GM12878 (cell line): ENCODE measurements around the gene TMC4. TPM values are rescaled to one million over a fixed set of nuclear protein-coding genes. Genes with fewer than 3 reads are reported as not detected.
A peak's percentile ranks its signal among the peaks of the same experiment; 100 is the strongest.

Experiments
- BHLHE40 ChIP-seq, 2 experiments: fragments of 450-650 bp in 1 of 2; IDR thresholded peaks; 2 replicates each; pipeline ENCODE4 v1.6.1; 2011 to 2017; ENCODE audit warnings: low read depth in 2 of 2, borderline replicate concordance in 1 of 2, improper control_type of control experiment in 1 of 2, low read length in 1 of 2, mild to moderate bottlenecking in 1 of 2
- CHD4 ChIP-seq: fragments of 200-600 bp; sonication (generic); IDR thresholded peaks from 2 replicates; pipeline ENCODE4 v1.6.1; 2016; ENCODE audit warnings: mild to moderate bottlenecking
- FOXM1 ChIP-seq: IDR thresholded peaks from 2 replicates; pipeline ENCODE4 v1.6.1; 2012; ENCODE audit warnings: low read depth, mild to moderate bottlenecking, inconsistent platforms, low read length, moderate library complexity
- GABPA ChIP-seq: IDR thresholded peaks from 2 replicates; pipeline ENCODE4 v1.6.1; 2014; ENCODE audit warnings: antibody characterized with exemption, low read depth, mild to moderate bottlenecking, inconsistent platforms
- HCFC1 ChIP-seq: fragments of 150-350 bp; IDR thresholded peaks from 2 replicates; pipeline ENCODE4 v1.6.1; 2014; ENCODE audit warnings: low read length
- IRF3 ChIP-seq: fragments of 450-650 bp; IDR thresholded peaks from 2 replicates; pipeline ENCODE4 v1.6.1; 2014; ENCODE audit warnings: mild to moderate bottlenecking
- KLF5 ChIP-seq: fragments of 450-650 bp; IDR thresholded peaks from 2 replicates; pipeline ENCODE4 v1.6.1; 2014; ENCODE audit warnings: mild to moderate bottlenecking; ENCODE audit not compliant: partially characterized antibody
- MAX ChIP-seq: IDR thresholded peaks from 2 replicates; pipeline ENCODE4 v1.6.1; 2012; ENCODE audit warnings: low read depth, low read length, improper control_type of control experiment
- MEF2A ChIP-seq: IDR thresholded peaks from 2 replicates; pipeline ENCODE4 v1.6.1; 2011; ENCODE audit warnings: low read depth, mild to moderate bottlenecking, low read length, moderate library complexity; ENCODE audit not compliant: insufficient read depth
- MXI1 ChIP-seq: fragments of 150-350 bp; IDR thresholded peaks from 2 replicates; pipeline ENCODE4 v1.6.1; 2011; ENCODE audit warnings: low read depth, mild to moderate bottlenecking, inconsistent platforms, low read length, improper control_type of control experiment
- NBN ChIP-seq: fragments of 450-650 bp; IDR thresholded peaks from 2 replicates; pipeline ENCODE4 v1.6.1; 2016
- NRF1 ChIP-seq: conservative IDR thresholded peaks from 2 replicates; pipeline ENCODE4 v1.6.1; 2011; ENCODE audit warnings: mild to moderate bottlenecking, low read depth, low read length, improper control_type of control experiment
- RCOR1 ChIP-seq: conservative IDR thresholded peaks from 2 replicates; pipeline ENCODE4 v1.6.1; 2012; ENCODE audit warnings: low read depth, low read length, improper control_type of control experiment
- SMAD1 ChIP-seq: fragments of 450-650 bp; IDR thresholded peaks from 2 replicates; pipeline ENCODE4 v1.6.1; 2018; ENCODE audit warnings: mild to moderate bottlenecking, low read depth; ENCODE audit not compliant: partially characterized antibody
- STAT1 ChIP-seq: fragments of 450-650 bp; conservative IDR thresholded peaks from 2 replicates; pipeline ENCODE4 v1.6.1; 2014; ENCODE audit warnings: antibody characterized with exemption, mild to moderate bottlenecking
- TBL1XR1 ChIP-seq: IDR thresholded peaks from 2 replicates; pipeline ENCODE4 v1.6.1; 2012; ENCODE audit warnings: low read depth, low read length, improper control_type of control experiment
- TCF12 ChIP-seq: IDR thresholded peaks from 2 replicates; pipeline ENCODE4 v1.6.1; 2011; ENCODE audit warnings: low read depth, mild to moderate bottlenecking, low read length
- TCF3 ChIP-seq: IDR thresholded peaks from 2 replicates; pipeline ENCODE4 v1.6.1; 2012; ENCODE audit warnings: low read depth, mild to moderate bottlenecking, low read length, borderline replicate concordance; ENCODE audit not compliant: insufficient read depth
- YBX1 ChIP-seq: fragments of 450-650 bp; IDR thresholded peaks from 2 replicates; pipeline ENCODE4 v1.6.1; 2016; ENCODE audit warnings: antibody characterized with exemption
- ZZZ3 ChIP-seq: IDR thresholded peaks from 2 replicates; pipeline ENCODE4 v1.6.1; 2011; ENCODE audit warnings: low read depth; ENCODE audit not compliant: control insufficient read depth, insufficient read length
- polyA plus RNA-seq, 11 experiments: library from polyadenylated mRNA; depleted of rRNA in 4 of 11; unstranded in 6 of 11; stranded (reverse) in 5 of 11; fragments of >200 nt; fragmentation: Nextera tagmentation in 4 of 11; fragmentation: Illumina TruSeq in 1 of 11; extraction: Ambion mirVana in 4 of 11; extraction: Trizol in 1 of 11; gene quantifications; 1 replicate in 1 of 11; 2 replicates in 10 of 11; pipeline versions ENCODE4 v1.2.1 to v1.2.3, GENCODE V29; 2011 to 2016; ENCODE audit warnings: inconsistent platforms in 2 of 11, missing spikeins in 2 of 11, low read depth in 1 of 11
- total RNA-seq, 4 experiments: library from RNA; depleted of rRNA in 3 of 4; stranded (reverse); fragments of >200 nt in 3 of 4; fragmentation: Illumina TruSeq in 1 of 4; extraction: Trizol in 1 of 4; gene quantifications; 2 replicates each; pipeline versions ENCODE4 v1.2.1 to v1.2.3, GENCODE V29; 2013 to 2021
- TF ChIP-seq, protein P1 (sequence below): IDR thresholded peaks from 2 replicates; pipeline ENCODE4 v1.6.1; 2011; ENCODE audit warnings: borderline replicate concordance, low read depth, mild to moderate bottlenecking, moderate library complexity, mixed read lengths, low read length; ENCODE audit not compliant: insufficient read depth; ENCODE audit errors: extremely low read length
- TF ChIP-seq, protein P2 (sequence below): IDR thresholded peaks from 2 replicates; pipeline ENCODE4 v1.6.1; 2012; ENCODE audit warnings: low read depth, low read length, improper control_type of control experiment
- TF ChIP-seq, protein P3 (sequence below): fragments of 450-650 bp; IDR thresholded peaks from 2 replicates; pipeline ENCODE4 v1.6.1; 2016; ENCODE audit warnings: mild to moderate bottlenecking, moderate library complexity, borderline replicate concordance

The TMC4 gene
- total and polyA plus RNA-seq, 10 of the 15 experiments (the other 5 are each of a cell fraction or from before 2014, with no cell fraction given) = 0.33 to 0.83 (median 0.74) TPM; not detected in 7

GRCh38 chr19:54136864-54137698 is 35.9 kb downstream of the TMC4 start (continued):
- no peak for TF ChIP-seq MAX
- no peak for TF ChIP-seq NBN
- TF ChIP-seq, protein P1, sequence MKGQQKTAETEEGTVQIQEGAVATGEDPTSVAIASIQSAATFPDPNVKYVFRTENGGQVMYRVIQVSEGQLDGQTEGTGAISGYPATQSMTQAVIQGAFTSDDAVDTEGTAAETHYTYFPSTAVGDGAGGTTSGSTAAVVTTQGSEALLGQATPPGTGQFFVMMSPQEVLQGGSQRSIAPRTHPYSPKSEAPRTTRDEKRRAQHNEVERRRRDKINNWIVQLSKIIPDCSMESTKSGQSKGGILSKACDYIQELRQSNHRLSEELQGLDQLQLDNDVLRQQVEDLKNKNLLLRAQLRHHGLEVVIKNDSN = no peak
- TF ChIP-seq, protein P2, sequence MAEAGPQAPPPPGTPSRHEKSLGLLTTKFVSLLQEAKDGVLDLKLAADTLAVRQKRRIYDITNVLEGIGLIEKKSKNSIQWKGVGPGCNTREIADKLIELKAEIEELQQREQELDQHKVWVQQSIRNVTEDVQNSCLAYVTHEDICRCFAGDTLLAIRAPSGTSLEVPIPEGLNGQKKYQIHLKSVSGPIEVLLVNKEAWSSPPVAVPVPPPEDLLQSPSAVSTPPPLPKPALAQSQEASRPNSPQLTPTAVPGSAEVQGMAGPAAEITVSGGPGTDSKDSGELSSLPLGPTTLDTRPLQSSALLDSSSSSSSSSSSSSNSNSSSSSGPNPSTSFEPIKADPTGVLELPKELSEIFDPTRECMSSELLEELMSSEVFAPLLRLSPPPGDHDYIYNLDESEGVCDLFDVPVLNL = peak; percentile 81
- TF ChIP-seq MXI1 = peak; percentile 26; the same call in 1 of the 2 replicates
- TF ChIP-seq SMAD1 = no peak
- no peak for TF ChIP-seq MEF2A
- TF ChIP-seq, protein P3, sequence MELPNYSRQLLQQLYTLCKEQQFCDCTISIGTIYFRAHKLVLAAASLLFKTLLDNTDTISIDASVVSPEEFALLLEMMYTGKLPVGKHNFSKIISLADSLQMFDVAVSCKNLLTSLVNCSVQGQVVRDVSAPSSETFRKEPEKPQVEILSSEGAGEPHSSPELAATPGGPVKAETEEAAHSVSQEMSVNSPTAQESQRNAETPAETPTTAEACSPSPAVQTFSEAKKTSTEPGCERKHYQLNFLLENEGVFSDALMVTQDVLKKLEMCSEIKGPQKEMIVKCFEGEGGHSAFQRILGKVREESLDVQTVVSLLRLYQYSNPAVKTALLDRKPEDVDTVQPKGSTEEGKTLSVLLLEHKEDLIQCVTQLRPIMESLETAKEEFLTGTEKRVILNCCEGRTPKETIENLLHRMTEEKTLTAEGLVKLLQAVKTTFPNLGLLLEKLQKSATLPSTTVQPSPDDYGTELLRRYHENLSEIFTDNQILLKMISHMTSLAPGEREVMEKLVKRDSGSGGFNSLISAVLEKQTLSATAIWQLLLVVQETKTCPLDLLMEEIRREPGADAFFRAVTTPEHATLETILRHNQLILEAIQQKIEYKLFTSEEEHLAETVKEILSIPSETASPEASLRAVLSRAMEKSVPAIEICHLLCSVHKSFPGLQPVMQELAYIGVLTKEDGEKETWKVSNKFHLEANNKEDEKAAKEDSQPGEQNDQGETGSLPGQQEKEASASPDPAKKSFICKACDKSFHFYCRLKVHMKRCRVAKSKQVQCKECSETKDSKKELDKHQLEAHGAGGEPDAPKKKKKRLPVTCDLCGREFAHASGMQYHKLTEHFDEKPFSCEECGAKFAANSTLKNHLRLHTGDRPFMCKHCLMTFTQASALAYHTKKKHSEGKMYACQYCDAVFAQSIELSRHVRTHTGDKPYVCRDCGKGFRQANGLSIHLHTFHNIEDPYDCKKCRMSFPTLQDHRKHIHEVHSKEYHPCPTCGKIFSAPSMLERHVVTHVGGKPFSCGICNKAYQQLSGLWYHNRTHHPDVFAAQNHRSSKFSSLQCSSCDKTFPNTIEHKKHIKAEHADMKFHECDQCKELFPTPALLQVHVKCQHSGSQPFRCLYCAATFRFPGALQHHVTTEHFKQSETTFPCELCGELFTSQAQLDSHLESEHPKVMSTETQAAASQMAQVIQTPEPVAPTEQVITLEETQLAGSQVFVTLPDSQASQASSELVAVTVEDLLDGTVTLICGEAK = peak; percentile 58; the same call in 1 of the 2 replicates
- TF ChIP-seq TCF3 = no peak
- no peak for TF ChIP-seq TBL1XR1
- peak; percentile 90 for TF ChIP-seq KLF5
- TF ChIP-seq FOXM1 = no peak
- TF ChIP-seq IRF3 = peak; percentile 99
- TF ChIP-seq ZZZ3 = no peak
- TF ChIP-seq HCFC1 = no peak
- TF ChIP-seq RCOR1 = no peak
- no peak for TF ChIP-seq STAT1
- no peak for TF ChIP-seq BHLHE40 (IDR thresholded peaks at IDR 0.05; ENCODE audit: borderline replicate concordance in 1 of 2, low read depth in 2 of 2, low read length in 1 of 2)
- TF ChIP-seq TCF12 = 0 out of 2 replicates have a peak, but pooled peaks have one; percentile 32
- TF ChIP-seq GABPA = no peak
- no peak for TF ChIP-seq YBX1
- TF ChIP-seq CHD4 = no peak
- TF ChIP-seq NRF1 = no peak; the same call in 1 of the 2 replicates
